Measurements from ENCODE around the gene SPOCD1.

SPOCD1 gene

GRCh38 chr1:31809698-31810097 is 6.1 kb downstream of the SPOCD1 start:
- no peak overlapping the region for H3K4me3 ChIP-seq (ENCODE audit: low read length)
- no peak for TF ChIP-seq CTCF (IDR thresholded peaks at IDR 0.05; ENCODE audit: insufficient read depth, low read depth, low read length, missing control alignments)
- no peak for DNase-seq (ENCODE audit: low read depth)

- DNase-seq (ENCODE audit: low read depth): no peak
- no peak for TF ChIP-seq CTCF (IDR thresholded peaks at IDR 0.05; ENCODE audit: insufficient read depth, low read depth, low read length, missing control alignments)
- no peak overlapping the region for H3K4me3 ChIP-seq (ENCODE audit: low read length)
These were observed 8.4 kb downstream of the SPOCD1 start for GRCh38 chr1:31807273-31808048.

GRCh38 chr1:31805318-31805717 is 10.5 kb downstream of the SPOCD1 start:
- no peak for DNase-seq (ENCODE audit: low read depth)
- H3K4me3 ChIP-seq (ENCODE audit: low read length): no peak overlapping the region
- TF ChIP-seq CTCF (IDR thresholded peaks at IDR 0.05; ENCODE audit: insufficient read depth, low read depth, low read length, missing control alignments): no peak

- no peak for TF ChIP-seq CTCF (IDR thresholded peaks at IDR 0.05; ENCODE audit: insufficient read depth, low read depth, low read length, missing control alignments)
- no peak overlapping the region for H3K4me3 ChIP-seq (ENCODE audit: low read length)
- no peak for DNase-seq (ENCODE audit: low read depth)
These were observed 11.7 kb downstream of the SPOCD1 start for GRCh38 chr1:31804098-31804497.

GRCh38 chr1:31803610-31804009 is 12.2 kb downstream of the SPOCD1 start:
- no peak overlapping the region for H3K4me3 ChIP-seq (ENCODE audit: low read length)
- no peak for TF ChIP-seq CTCF (IDR thresholded peaks at IDR 0.05; ENCODE audit: insufficient read depth, low read depth, low read length, missing control alignments)
- DNase-seq (ENCODE audit: low read depth): no peak

- no peak for DNase-seq (ENCODE audit: low read depth)
- H3K4me3 ChIP-seq (ENCODE audit: low read length): no peak overlapping the region
- no peak for TF ChIP-seq CTCF (IDR thresholded peaks at IDR 0.05; ENCODE audit: insufficient read depth, low read depth, low read length, missing control alignments)
These were observed 13.4 kb downstream of the SPOCD1 start for GRCh38 chr1:31802190-31803150.

All from epithelial cell of esophagus (primary cell).